Neutrophil (primary cell): ENCODE results near the gene CPXM2.

Experiments
- H3K27ac ChIP-seq: fragments of 200-600 bp; sonication (generic); 2 replicates; pipeline ENCODE4 v1.5.1; 2016; ENCODE audit warnings: mild to moderate bottlenecking, moderate library complexity
- H3K27me3 ChIP-seq: fragments of 200-600 bp; sonication (generic); 2 replicates; pipeline ENCODE4 v1.6.0; 2016; ENCODE audit warnings: mild to moderate bottlenecking
- H3K36me3 ChIP-seq: fragments of 200-600 bp; sonication (generic); 2 replicates; pipeline ENCODE4 v1.5.1; 2017
- H3K4me1 ChIP-seq, 2 experiments: fragments of 200-600 bp in 1 of 2; sonication (generic) in 1 of 2; 1 replicate in 1 of 2; 2 replicates in 1 of 2; pipeline versions ENCODE4 v1.5.1 to v1.6.1; 2013 to 2016; ENCODE audit warnings: low read depth in 1 of 2, low read length in 1 of 2, mild to moderate bottlenecking in 1 of 2, moderate library complexity in 1 of 2; ENCODE audit not compliant: control insufficient read depth in 1 of 2, insufficient read depth in 1 of 2
- H3K4me3 ChIP-seq, 2 experiments: fragments of 200-600 bp in 1 of 2; sonication (generic) in 1 of 2; 1 replicate in 1 of 2; 2 replicates in 1 of 2; pipeline ENCODE4 v1.5.1; 2013 to 2016; ENCODE audit warnings: low read depth in 1 of 2, low read length in 1 of 2, mild to moderate bottlenecking in 1 of 2, moderate library complexity in 1 of 2
- H3K9me3 ChIP-seq: fragments of 200-600 bp; sonication (generic); 2 replicates; pipeline ENCODE4 v1.5.1; 2016
- TF ChIP-seq, protein P1 (sequence below): fragments of 200-600 bp; sonication (generic); IDR thresholded peaks from 2 replicates; pipeline ENCODE4 v1.5.1; 2016; ENCODE audit warnings: antibody characterized with exemption

Gene CPXM2

GRCh38 chr10:123777881-123778280 lies 113.7 kb downstream of the CPXM2 start:
- TF ChIP-seq, protein P1, sequence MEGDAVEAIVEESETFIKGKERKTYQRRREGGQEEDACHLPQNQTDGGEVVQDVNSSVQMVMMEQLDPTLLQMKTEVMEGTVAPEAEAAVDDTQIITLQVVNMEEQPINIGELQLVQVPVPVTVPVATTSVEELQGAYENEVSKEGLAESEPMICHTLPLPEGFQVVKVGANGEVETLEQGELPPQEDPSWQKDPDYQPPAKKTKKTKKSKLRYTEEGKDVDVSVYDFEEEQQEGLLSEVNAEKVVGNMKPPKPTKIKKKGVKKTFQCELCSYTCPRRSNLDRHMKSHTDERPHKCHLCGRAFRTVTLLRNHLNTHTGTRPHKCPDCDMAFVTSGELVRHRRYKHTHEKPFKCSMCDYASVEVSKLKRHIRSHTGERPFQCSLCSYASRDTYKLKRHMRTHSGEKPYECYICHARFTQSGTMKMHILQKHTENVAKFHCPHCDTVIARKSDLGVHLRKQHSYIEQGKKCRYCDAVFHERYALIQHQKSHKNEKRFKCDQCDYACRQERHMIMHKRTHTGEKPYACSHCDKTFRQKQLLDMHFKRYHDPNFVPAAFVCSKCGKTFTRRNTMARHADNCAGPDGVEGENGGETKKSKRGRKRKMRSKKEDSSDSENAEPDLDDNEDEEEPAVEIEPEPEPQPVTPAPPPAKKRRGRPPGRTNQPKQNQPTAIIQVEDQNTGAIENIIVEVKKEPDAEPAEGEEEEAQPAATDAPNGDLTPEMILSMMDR = no peak
- no peak overlapping the region for H3K4me3 ChIP-seq

DNA sequence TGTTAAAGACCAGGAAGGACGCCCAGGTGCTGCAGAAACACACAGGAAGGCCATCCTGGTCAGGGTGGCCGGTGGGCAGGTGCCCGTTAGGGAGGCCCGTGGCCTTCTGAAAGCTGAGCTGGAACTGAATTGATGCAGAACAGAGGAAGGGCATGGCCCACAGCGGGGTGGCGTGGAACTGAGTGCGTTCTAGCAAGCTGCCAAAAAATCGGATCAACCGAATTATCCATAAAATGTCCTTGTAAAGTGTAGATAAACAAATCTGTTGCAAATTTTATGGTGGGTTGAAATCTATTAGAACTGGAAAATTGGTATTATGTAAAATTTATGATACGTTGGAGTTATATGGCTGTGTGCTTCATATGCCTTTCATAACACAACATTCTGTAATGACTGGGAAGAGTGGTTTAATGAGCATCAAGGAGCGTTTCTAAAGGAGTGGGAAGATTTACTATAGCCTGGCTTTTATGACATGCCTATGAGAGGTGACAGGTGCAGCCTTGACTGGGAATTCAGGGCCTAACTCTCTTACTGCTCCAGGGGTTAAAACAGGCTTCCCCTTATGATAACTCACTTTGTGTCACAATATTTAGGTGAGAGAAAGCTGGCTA lies 117.4 kb downstream of the CPXM2 start:
- H3K4me3 ChIP-seq = no peak overlapping the region

More at GRCh38 chr10:123777881-123778280, 113.7 kb downstream of the CPXM2 start:
- H3K36me3 ChIP-seq = no peaks in the 10 kb centered on the region
- H3K27me3 ChIP-seq = peaks cover 25% of the 10 kb centered on the region
- H3K4me1 ChIP-seq = no peaks in the 10 kb centered on the region
- H3K9me3 ChIP-seq = no peaks in the 10 kb centered on the region
- no peak overlapping the region for H3K27ac ChIP-seq

DNA sequence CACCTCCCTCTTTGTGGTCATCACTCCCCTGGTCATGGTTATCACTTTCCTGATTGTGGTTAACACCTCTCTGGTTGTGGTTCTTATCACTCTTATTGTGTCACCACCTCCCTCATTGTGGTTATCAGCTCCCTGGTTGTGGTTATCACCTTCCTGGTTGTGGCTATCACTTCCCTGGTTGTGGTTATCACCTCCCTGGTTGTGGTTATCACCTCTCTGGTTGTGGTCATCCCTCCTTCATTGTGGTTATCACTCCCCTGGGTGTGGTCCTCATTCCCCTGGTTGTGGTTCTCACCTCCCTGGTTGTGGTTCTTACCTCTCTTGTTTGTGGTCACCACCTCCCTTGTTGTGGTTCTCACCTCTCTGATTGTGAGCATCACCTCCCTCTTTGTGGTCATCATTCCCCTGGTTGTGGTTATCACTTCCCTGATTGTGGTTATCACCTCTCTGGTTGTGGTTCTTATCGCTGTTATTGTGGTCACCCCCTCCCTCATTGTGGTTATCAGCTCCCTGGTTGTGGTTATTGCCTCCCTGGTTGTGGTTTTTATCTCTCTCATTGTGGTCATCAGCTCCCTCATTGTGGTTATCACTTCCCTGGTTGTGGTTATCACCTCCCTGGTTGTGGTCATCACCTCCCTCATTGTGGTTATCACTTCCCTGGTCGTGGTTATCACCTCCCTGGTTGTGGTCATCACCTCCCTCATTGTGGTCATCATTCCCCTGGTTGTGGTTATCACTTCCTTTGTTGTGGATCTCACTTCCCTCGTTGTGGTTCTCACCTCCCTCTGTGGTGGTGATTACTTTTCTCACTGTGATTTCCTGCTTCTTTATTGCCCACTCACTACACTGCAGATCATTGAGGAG lies 118.7 kb downstream of the CPXM2 start:
- Histone ChIP-seq H3K27me3 (no peaks in the 10 kb centered on the region), H3K9me3 (no peaks in the 10 kb centered on the region), H3K27ac (no peak overlapping the region), H3K36me3 (no peaks in the 10 kb centered on the region), H3K4me1 (no peaks in the 10 kb centered on the region), H3K4me3 (no peak overlapping the region)
- TF ChIP-seq, protein P1 = no peak

More for the DNA sequence above, 117.4 kb downstream of the CPXM2 start:
- H3K27me3 ChIP-seq = peaks cover 5% of the 10 kb centered on the region
- H3K9me3 ChIP-seq = no peaks in the 10 kb centered on the region
- no peaks in the 10 kb centered on the region for H3K4me1 ChIP-seq
- no peak overlapping the region for H3K27ac ChIP-seq
- no peaks in the 10 kb centered on the region for H3K36me3 ChIP-seq
- TF ChIP-seq, protein P1 = no peak

DNA sequence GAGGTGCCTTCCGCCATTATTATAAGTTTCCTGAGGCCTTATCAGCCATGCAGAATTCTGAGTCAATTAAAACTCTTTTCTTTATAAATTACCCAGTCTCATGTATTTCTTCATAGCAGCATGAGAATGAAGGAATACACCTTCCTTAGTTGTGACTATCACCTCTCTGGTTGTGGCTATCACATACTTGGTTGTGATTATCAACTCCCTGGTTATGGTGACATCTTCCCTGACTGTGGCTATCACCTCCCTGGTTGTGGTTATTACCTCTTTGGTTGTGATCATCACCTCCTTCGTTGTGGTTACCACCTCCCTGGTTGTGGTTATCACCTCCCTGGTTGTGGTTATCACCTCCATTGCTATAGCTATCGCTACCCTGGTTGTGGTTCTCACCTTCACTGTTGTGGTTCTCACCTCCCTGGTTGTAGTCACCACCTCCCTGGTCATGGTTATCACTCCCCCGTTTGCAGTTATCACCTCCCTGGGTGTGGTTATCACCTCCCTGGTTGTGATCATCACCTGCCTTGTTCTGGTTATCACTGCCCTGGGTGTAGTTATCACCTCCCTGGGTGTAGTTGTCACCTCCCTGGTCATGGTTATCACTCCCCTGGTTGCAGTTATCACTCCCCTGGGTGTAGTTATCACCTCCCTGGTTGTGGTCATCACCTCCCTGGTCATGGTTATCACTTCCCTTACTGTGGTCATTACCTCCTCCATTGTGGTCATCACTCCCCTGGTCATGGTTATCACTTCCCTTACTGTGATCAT lies 119.5 kb downstream of the CPXM2 start:
- TF ChIP-seq, protein P1 = no peak
- no peaks in the 10 kb centered on the region for H3K4me1 ChIP-seq
- no peak overlapping the region for H3K27ac ChIP-seq
- H3K4me3 ChIP-seq = no peak overlapping the region
- H3K27me3 ChIP-seq = no peaks in the 10 kb centered on the region
- H3K9me3 ChIP-seq = no peaks in the 10 kb centered on the region
- H3K36me3 ChIP-seq = no peaks in the 10 kb centered on the region

- Histone ChIP-seq H3K27me3 (no peaks in the 10 kb centered on the region), H3K4me1 (no peaks in the 10 kb centered on the region), H3K9me3 (no peaks in the 10 kb centered on the region), H3K36me3 (no peaks in the 10 kb centered on the region), H3K27ac (no peak overlapping the region), H3K4me3 (no peak overlapping the region)
- TF ChIP-seq, protein P1 = no peak
Observed at GRCh38 chr10:123769647-123770046, 122.0 kb downstream of the CPXM2 start.
